Thoracic aorta (tissue), 2 donors: ENCODE data around the gene GLUD1. TPM values are rescaled to one million over a fixed set of nuclear protein-coding genes. Genes with fewer than 3 reads are reported as not detected.
A peak's percentile ranks its signal among the peaks of the same experiment; 100 is the strongest.
"Not testable (repeated sequence)": the region's sequence is repeated elsewhere in the genome, so short reads cannot be mapped to it uniquely, and the experiment has no call there.

Experiments used
- ATAC-seq: fragments of 150-250 bp; one replicate; pipeline ENCODE4 v1.8.0; 2017; ENCODE audit warnings: low read depth; ENCODE audit not compliant: insufficient number of reproducible peaks, low FRiP score
- DNase-seq: peaks from one replicate; pipeline ENCODE4 v3.0.0-alpha.2; 2020; ENCODE audit warnings: low spot score
- H3K27ac ChIP-seq, 2 donors: fragments of 200-600 bp; sonication (generic); 1 replicate in 1 of 2; 2 replicates in 1 of 2; pipeline ENCODE4 v1.5.1; 2016; ENCODE audit warnings: mild to moderate bottlenecking in 2 of 2, moderate library complexity in 2 of 2
- H3K27me3 ChIP-seq: fragments of 200-600 bp; sonication (generic); replicated peaks from 2 replicates; pipeline ENCODE4 v1.6.0; 2016; ENCODE audit warnings: mild to moderate bottlenecking; ENCODE audit not compliant: insufficient read depth
- H3K36me3 ChIP-seq: fragments of 200-600 bp; sonication (generic); one replicate; pipeline ENCODE4 v1.5.1; 2016
- H3K4me1 ChIP-seq, 2 donors: fragments of 200-600 bp; sonication (generic); 1 replicate in 1 of 2; 2 replicates in 1 of 2; pipeline versions ENCODE4 v1.5.1 to v1.6.0; 2016; ENCODE audit warnings: low read depth in 2 of 2, mild to moderate bottlenecking in 1 of 2; ENCODE audit not compliant: control insufficient read depth in 1 of 2
- H3K4me3 ChIP-seq: fragments of 200-600 bp; sonication (generic); 2 replicates; pipeline ENCODE4 v1.5.1; 2016; ENCODE audit warnings: mild to moderate bottlenecking
- H3K9me3 ChIP-seq: fragments of 200-600 bp; sonication (generic); 2 replicates; pipeline ENCODE4 v1.5.1; 2016
- total RNA-seq, 2 donors: library from RNA; depleted of rRNA; stranded (reverse); fragments of >200 nt; gene quantifications; one replicate each; pipeline versions ENCODE4 v1.1.0 to v1.2.3, GENCODE V29; 2016
- TF ChIP-seq, protein P1 (sequence below): fragments of 200-600 bp; sonication (generic); IDR thresholded peaks from one replicate; pipeline ENCODE4 v1.5.1; 2019; ENCODE audit warnings: antibody characterized with exemption

Gene GLUD1
- total RNA-seq, result 100 to 1,000 TPM; 141 to 189 TPM

DNA sequence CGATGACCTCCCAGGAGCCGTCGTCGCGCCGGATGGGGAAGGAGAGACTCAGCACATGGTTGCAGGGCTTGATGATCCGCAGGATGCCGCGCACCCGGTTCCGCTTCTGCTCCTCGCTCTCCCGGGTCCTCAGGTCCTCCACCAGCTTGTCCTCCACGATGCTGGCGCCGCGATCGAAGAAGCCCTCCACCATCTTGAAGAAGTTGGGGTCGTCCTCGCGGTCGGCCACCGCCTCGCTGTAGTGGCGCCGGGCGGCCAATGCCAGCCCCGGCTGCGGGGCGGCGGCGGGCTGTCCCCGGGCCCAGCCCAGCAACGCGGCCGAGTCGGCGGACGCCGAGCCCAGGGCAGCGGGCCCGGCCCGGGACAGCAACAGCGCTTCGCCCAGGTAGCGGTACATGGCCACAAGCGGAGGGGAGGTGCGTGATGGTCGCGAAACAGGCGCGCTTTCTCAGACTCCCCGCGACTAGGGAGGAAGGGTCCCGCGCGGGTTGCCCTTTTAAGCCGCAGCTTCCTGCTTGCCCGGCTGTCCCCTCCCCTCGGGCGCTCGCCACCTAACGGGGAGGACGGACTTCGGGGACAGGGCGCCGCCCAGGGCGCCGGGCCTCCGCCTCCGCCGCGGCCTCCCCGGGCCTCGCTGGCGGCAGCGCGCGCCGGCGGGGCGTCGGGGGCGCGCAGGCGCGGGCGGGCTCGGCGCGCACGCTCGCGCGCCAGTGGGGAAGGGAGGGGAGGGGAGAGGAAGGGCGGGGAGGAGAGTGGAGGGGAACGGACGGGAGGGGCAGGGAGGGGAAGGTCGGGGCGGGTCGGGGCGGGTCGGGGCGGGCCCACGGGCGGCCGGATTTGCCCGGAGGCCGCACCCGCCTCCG, at the start of gene GLUD1, which contains the start of gene SHLD2:
Gene GLUD1 (minus strand): TSS at position 471 of the 863 bp plus-strand sequence. CDS start 74 bp downstream, at position 397.
Gene SHLD2 (plus strand): TSS at position 834 of the 863 bp plus-strand sequence. CDS start 56,149 bp downstream, outside the sequence.
- no peaks in the 10 kb centered on the region for H3K9me3 ChIP-seq
- TF ChIP-seq, protein P1, sequence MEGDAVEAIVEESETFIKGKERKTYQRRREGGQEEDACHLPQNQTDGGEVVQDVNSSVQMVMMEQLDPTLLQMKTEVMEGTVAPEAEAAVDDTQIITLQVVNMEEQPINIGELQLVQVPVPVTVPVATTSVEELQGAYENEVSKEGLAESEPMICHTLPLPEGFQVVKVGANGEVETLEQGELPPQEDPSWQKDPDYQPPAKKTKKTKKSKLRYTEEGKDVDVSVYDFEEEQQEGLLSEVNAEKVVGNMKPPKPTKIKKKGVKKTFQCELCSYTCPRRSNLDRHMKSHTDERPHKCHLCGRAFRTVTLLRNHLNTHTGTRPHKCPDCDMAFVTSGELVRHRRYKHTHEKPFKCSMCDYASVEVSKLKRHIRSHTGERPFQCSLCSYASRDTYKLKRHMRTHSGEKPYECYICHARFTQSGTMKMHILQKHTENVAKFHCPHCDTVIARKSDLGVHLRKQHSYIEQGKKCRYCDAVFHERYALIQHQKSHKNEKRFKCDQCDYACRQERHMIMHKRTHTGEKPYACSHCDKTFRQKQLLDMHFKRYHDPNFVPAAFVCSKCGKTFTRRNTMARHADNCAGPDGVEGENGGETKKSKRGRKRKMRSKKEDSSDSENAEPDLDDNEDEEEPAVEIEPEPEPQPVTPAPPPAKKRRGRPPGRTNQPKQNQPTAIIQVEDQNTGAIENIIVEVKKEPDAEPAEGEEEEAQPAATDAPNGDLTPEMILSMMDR, result no peak
- no peaks in the 10 kb centered on the region for H3K27me3 ChIP-seq
- ATAC-seq (peak; percentile 83), DNase-seq (peak; percentile 78)
- H3K4me3 ChIP-seq, result peak within 1 kb of the TSS; percentile 86
- H3K36me3 ChIP-seq, result no peaks in the 10 kb centered on the region
- H3K27ac ChIP-seq, result peak within 1 kb of the TSS; percentile 94 to 98
- H3K4me1 ChIP-seq, result peaks cover 9 to 32% of the 10 kb centered on the region in 2 donors

DNA sequence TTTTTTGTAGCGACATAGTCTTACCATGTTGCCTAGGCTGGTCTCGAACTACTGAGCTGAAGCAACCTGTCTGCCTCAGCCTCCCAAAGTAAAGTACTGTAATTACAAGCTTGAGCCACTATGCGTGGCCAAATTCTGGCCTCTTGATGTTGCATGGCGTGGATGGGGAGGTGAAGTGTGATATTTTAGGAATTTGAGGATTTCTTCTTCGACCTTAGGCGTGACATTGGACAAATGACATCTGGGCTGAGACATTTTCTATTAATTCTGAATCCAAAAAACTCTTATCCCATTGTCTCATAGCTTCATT, 48.4 kb upstream of the GLUD1 start:
- not testable (repeated sequence) for H3K9me3 ChIP-seq, H3K36me3 ChIP-seq, ATAC-seq, DNase-seq, H3K4me3 ChIP-seq, H3K4me1 ChIP-seq, H3K27me3 ChIP-seq
- peak overlapping the region in 1 of 2 donors; percentile 17 for H3K27ac ChIP-seq

DNA sequence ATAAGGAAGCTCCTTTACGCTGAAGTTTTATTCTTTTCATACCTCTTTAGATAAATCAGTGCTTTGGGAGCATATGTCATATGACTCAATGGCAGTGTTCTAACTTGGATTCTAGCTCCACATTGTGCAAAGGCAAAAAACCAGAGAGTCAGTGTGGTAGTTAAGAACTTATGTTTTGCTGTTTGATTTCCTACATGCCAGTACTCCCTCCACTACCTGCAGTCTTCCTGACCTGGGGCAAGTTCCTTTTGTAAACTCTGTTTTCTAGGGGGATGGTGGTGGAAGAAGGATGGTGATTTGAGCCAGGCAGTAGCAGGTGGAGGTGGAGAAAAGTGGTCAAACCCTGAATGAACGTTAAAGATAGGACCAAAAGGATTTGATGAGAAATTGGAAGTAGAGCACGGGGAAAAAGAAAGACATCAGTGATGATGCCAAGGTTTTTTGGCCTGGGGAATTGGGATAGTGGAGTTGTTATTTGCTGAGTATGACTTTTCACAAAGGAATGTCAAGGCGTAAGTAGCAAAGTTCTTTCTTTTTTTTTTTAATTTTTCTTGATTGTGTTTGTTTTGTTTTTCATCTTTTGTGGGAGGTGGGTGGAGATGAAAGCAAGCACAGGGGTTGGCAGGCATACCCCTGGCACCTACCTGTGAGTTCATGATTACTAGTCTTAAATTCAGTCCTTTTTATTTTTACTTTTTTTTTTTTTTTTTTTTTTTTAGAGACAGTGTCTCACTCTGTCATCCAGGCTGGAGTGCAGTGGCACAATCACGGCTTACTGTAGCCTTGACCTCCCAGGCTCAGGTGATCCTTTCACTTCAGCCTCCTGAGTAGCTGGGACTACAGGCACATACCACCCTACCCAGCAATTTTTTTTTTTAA, 47.8 kb upstream of the GLUD1 start:
- not testable (repeated sequence) for ATAC-seq, H3K36me3 ChIP-seq, DNase-seq, H3K4me3 ChIP-seq, H3K4me1 ChIP-seq, H3K27me3 ChIP-seq, H3K9me3 ChIP-seq
- peak overlapping the region in 1 of 2 donors; percentile 17 for H3K27ac ChIP-seq

GRCh38 chr10:87137478-87137877, 42.8 kb upstream of the GLUD1 start:
- ATAC-seq, H3K27me3 ChIP-seq: not testable (repeated sequence)

DNA sequence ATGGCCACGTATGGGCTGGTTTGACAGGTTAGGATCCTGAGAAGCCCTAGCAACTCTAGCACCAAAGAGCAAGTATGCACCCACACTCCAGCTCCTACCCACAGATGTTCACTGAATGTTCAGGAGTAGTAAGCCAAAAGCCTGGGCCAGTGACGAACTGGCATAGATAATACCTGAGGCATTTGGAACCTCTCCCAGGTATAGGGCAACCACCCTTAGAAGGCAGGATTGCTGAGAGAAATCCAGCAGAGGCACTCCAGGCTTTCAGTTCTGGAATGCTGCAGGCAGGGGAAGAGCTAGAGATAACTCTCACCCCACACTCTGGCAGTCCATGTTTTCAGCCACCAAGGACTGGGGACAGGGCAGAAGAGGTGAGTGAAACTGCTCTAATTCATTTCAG, 39.8 kb upstream of the GLUD1 start:
- H3K9me3 ChIP-seq, H3K36me3 ChIP-seq, H3K27ac ChIP-seq, DNase-seq, H3K4me3 ChIP-seq, ATAC-seq, H3K4me1 ChIP-seq, H3K27me3 ChIP-seq: not testable (repeated sequence)

More at GRCh38 chr10:87137478-87137877, 42.8 kb upstream of the GLUD1 start:
- H3K9me3 ChIP-seq, H3K36me3 ChIP-seq, H3K4me3 ChIP-seq, H3K27ac ChIP-seq, DNase-seq, H3K4me1 ChIP-seq: not testable (repeated sequence)

DNA sequence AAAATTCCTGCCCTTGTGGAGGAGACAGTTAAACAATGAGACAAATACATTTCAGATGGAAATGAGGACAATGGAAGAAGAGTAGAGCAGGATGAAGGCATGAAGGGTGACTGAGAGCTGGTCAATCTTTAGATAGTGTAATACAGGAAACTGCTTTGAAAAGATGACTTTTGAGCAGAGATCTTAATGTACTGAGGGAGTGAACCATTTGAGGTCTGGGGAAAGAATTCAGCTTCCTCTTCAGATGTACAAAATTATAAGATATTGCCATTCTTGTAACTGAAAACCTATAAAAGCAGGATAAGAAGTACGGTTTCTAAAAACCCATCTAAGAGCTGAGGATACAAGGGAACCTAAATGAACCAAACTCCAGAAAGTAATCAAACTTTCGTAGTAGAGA, 39.3 kb upstream of the GLUD1 start:
- not testable (repeated sequence) for H3K27ac ChIP-seq, ATAC-seq, H3K4me1 ChIP-seq, H3K9me3 ChIP-seq, H3K27me3 ChIP-seq, DNase-seq, H3K36me3 ChIP-seq, H3K4me3 ChIP-seq

DNA sequence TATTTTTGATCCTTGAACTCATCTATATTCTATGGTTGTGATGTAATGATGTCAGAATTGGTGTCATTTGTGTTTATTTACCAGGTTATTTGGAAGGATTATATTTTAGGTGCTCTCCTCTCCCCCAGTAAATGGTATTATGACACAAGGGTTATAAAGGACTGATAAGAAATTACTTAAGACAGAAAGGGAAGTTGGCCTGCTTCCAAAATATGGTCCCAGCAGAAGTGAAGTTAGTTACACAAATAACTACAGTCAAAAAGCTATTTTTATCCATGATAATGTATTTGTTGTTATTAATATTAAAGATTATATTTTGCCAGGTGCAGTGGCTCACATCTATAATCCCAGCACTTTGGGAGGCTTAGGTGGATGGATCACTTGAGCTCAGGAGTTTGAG, 37.5 kb upstream of the GLUD1 start:
- not testable (repeated sequence) for DNase-seq, H3K9me3 ChIP-seq, ATAC-seq, H3K27me3 ChIP-seq, H3K4me1 ChIP-seq, H3K4me3 ChIP-seq, H3K27ac ChIP-seq, H3K36me3 ChIP-seq

- H3K4me1 ChIP-seq, H3K9me3 ChIP-seq, H3K27me3 ChIP-seq, H3K27ac ChIP-seq, H3K4me3 ChIP-seq, DNase-seq, ATAC-seq, H3K36me3 ChIP-seq: not testable (repeated sequence)
Observed at GRCh38 chr10:87127607-87128156, 33.0 kb upstream of the GLUD1 start.

DNA sequence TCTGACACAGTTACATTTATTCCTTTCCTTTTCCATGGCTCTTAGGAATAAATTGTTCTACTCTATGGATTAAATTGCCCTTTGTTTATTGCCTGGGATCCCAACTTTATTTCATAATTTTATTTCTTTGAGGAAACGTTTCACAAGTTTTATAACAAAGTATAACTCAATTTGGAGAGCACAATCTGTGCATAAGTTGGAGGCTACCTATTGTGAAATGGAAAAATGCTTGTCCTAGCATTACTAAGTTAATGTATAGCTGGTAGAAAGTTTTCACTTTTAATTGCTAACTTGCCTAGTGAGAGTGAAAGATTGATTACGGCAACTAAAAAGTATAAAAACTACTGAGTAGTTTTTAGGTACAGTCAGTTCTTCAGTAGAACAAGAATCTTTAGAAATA, 32.4 kb upstream of the GLUD1 start:
- DNase-seq, result not testable (repeated sequence)

GRCh38 chr10:87123351-87123750, 28.7 kb upstream of the GLUD1 start:
- not testable (repeated sequence) for H3K4me1 ChIP-seq, H3K4me3 ChIP-seq, ATAC-seq, H3K9me3 ChIP-seq, H3K27ac ChIP-seq, H3K27me3 ChIP-seq, DNase-seq, H3K36me3 ChIP-seq

More for the DNA sequence above, 32.4 kb upstream of the GLUD1 start:
- H3K4me3 ChIP-seq, H3K4me1 ChIP-seq, H3K27me3 ChIP-seq, ATAC-seq, H3K27ac ChIP-seq, H3K9me3 ChIP-seq, H3K36me3 ChIP-seq: not testable (repeated sequence)

- H3K9me3 ChIP-seq, H3K36me3 ChIP-seq, H3K27me3 ChIP-seq, H3K4me3 ChIP-seq, ATAC-seq, H3K4me1 ChIP-seq, DNase-seq, H3K27ac ChIP-seq: not testable (repeated sequence)
Observed at GRCh38 chr10:87119029-87119428, 24.4 kb upstream of the GLUD1 start.
